Body of pancreas (tissue), 4 donors: ENCODE data around the gene ARPP21.

Experiments used
- POLR2A ChIP-seq, 3 donors: fragments of 450-650 bp; IDR thresholded peaks; one replicate each; pipeline ENCODE4 v1.6.1; 2016; ENCODE audit warnings: antibody characterized with exemption in 3 of 3, mild to moderate bottlenecking in 2 of 3
- TF ChIP-seq, protein P1 (sequence below), 7 experiments: fragments of 450-650 bp in 4 of 7; fragments of 200-600 bp in 3 of 7; sonication (generic) in 3 of 7; IDR thresholded peaks; one replicate each; pipeline ENCODE4 v1.5.1; 2016 to 2019; ENCODE audit warnings: antibody characterized with exemption in 7 of 7

DNA sequence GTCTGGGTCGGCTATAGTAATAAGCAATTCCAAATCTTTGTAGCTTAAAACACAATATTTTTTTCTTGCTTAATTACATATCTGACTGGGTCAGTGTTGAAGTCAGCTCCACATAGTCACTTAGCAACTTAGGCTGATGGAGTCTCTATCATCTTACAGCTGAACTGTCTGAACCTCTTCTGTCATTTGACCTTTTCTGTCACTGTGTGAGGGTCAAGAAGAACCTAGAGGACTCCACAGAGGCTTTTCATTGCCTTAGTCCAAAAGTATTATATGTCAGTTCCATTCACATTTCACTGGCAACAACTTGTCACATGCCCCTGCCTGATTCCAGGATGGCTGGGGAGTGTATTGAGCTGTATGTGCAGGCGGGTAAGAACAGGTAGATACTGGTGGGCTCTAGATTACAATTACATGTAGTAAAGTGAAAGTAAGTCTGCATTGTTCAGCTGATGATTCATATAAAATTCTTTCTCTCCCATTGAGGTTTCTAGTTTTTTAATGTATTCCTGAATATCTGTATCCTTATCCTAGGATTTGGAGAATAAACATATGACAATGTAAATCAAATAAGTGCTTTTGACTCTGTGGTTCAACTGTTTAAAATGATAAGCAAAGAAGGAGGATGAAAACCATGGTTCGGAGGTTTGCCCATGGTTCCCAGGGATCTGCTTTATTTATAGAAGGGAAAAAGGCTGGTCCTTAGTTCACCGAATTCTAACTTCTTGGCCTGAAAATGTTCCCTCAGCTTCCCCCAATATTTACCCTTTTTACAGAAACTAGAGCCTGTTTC lies 5.8 kb upstream of the ARPP21 start:
- TF ChIP-seq, protein P1, sequence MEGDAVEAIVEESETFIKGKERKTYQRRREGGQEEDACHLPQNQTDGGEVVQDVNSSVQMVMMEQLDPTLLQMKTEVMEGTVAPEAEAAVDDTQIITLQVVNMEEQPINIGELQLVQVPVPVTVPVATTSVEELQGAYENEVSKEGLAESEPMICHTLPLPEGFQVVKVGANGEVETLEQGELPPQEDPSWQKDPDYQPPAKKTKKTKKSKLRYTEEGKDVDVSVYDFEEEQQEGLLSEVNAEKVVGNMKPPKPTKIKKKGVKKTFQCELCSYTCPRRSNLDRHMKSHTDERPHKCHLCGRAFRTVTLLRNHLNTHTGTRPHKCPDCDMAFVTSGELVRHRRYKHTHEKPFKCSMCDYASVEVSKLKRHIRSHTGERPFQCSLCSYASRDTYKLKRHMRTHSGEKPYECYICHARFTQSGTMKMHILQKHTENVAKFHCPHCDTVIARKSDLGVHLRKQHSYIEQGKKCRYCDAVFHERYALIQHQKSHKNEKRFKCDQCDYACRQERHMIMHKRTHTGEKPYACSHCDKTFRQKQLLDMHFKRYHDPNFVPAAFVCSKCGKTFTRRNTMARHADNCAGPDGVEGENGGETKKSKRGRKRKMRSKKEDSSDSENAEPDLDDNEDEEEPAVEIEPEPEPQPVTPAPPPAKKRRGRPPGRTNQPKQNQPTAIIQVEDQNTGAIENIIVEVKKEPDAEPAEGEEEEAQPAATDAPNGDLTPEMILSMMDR (IDR thresholded peaks at IDR 0.05): no peak
- no peak for TF ChIP-seq POLR2A (IDR thresholded peaks at IDR 0.05)
